Measurements from ENCODE around the gene KDM2A. TPM values are rescaled to one million over a fixed set of nuclear protein-coding genes. Genes with fewer than 3 reads are reported as not detected.

The KDM2A gene
- total RNA-seq, 3 donors from 2014 or later = 47.0 to 64.1 (median 61.9) TPM

DNA sequence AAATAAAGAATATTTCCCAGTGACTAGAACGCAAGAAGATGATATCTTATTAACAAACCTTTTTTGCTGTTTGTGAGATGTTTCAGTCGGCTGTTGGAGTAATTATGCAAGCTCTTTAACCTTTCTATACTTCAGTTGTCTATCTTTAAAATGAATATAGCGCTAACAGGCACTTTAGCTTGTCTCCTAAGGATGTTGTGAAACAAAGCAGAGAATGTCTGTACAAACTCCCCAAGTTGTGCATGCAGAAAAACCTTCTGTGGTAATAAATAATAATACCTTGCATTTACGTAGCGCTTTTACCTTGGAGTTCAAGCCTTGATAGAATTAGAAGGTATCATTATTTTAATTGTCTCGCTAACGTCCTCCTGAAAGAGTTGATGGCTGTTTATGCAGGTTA is 1.9 kb upstream of the KDM2A start:
- Histone ChIP-seq H3K36me3 (no peaks in the 10 kb centered on the region), H3K27ac (peak overlapping the region; percentile 99), H3K4me3 (peak overlapping the region; percentile 86 to 98 (median 96)), H3K27me3 (no peaks in the 10 kb centered on the region), H3K9me3 (no peaks in the 10 kb centered on the region), H3K4me1 (no peaks in the 10 kb centered on the region)
- TF ChIP-seq POLR2A (IDR thresholded peaks at IDR 0.05) (no peak), POLR2AphosphoS5 (IDR thresholded peaks at IDR 0.05) (no peak)
- TF ChIP-seq, protein P1, sequence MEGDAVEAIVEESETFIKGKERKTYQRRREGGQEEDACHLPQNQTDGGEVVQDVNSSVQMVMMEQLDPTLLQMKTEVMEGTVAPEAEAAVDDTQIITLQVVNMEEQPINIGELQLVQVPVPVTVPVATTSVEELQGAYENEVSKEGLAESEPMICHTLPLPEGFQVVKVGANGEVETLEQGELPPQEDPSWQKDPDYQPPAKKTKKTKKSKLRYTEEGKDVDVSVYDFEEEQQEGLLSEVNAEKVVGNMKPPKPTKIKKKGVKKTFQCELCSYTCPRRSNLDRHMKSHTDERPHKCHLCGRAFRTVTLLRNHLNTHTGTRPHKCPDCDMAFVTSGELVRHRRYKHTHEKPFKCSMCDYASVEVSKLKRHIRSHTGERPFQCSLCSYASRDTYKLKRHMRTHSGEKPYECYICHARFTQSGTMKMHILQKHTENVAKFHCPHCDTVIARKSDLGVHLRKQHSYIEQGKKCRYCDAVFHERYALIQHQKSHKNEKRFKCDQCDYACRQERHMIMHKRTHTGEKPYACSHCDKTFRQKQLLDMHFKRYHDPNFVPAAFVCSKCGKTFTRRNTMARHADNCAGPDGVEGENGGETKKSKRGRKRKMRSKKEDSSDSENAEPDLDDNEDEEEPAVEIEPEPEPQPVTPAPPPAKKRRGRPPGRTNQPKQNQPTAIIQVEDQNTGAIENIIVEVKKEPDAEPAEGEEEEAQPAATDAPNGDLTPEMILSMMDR (IDR thresholded peaks at IDR 0.05) = no peak
- intact Hi-C loops (cut with DNase I; ENCODE audit: low total_unique reads) = no loop called here
- DNase-seq (ENCODE audit: low spot score in 2 of 2) = no peak

GRCh38 chr11:67117672-67118180 is 1.3 kb upstream of the KDM2A start:
- Histone ChIP-seq H3K27me3 (no peaks in the 10 kb centered on the region), H3K4me1 (no peaks in the 10 kb centered on the region), H3K4me3 (peak overlapping the region; percentile 86 to 98 (median 96)), H3K36me3 (no peaks in the 10 kb centered on the region), H3K9me3 (no peaks in the 10 kb centered on the region), H3K27ac (peak overlapping the region; percentile 99)
- TF ChIP-seq POLR2A (IDR thresholded peaks at IDR 0.05) (no peak), POLR2AphosphoS5 (IDR thresholded peaks at IDR 0.05) (no peak)
- TF ChIP-seq, protein P1 (IDR thresholded peaks at IDR 0.05) = no peak
- intact Hi-C loops (cut with DNase I; ENCODE audit: low total_unique reads) = no loop called here
- peak in 1 of 2 donors; percentile 51 for DNase-seq (ENCODE audit: low spot score in 2 of 2)

DNA sequence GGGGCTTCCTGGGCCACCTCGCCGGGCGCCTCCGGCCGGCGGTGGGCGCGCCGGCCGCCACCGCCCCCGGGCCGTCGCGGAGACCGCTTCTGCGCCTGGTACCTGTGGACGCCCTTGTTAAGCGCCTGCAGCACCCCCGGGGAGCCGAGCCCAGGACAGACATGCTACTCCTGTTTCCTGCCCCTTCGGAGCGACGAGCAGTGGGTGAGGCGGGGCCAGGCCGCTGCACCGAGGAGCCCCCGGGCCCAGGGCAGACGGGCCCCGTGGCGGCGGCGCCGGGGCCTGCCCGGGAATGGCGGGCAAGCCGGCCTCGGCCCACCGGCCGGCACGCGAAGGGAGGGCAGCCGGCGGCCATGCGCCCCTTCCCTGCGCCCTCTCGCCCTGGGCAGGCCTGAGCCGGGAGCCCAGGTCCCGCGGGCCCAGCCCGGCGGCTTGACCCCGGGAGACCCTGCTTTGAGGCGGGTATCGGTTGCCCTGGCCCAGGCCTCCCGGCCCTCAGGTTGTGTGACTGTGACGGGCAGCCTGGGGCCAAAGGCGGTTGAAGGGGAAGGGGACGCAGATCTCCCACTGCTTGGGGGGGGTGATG is 789 bp upstream of the KDM2A start:
- H3K4me3 ChIP-seq = peak overlapping the region; percentile 86 to 98 (median 96)
- DNase-seq (ENCODE audit: low spot score in 2 of 2) = peak; percentile 48 to 52
- H3K4me1 ChIP-seq = no peaks in the 10 kb centered on the region
- intact Hi-C loops (cut with DNase I; ENCODE audit: low total_unique reads) = no loop called here
- TF ChIP-seq POLR2A (IDR thresholded peaks at IDR 0.05) = no peak
- TF ChIP-seq, protein P1 (IDR thresholded peaks at IDR 0.05) = peak in 1 of 3 donors; percentile 5
- H3K27ac ChIP-seq = peak overlapping the region; percentile 99
- no peaks in the 10 kb centered on the region for H3K36me3 ChIP-seq
- H3K9me3 ChIP-seq = no peaks in the 10 kb centered on the region
- H3K27me3 ChIP-seq = no peaks in the 10 kb centered on the region

- Histone ChIP-seq H3K27me3 (no peaks in the 10 kb centered on the region), H3K27ac (peak overlapping the region; percentile 99), H3K9me3 (no peaks in the 10 kb centered on the region), H3K4me1 (no peaks in the 10 kb centered on the region), H3K4me3 (peak overlapping the region; percentile 86 to 98 (median 96)), H3K36me3 (no peaks in the 10 kb centered on the region)
- intact Hi-C loops (cut with DNase I; ENCODE audit: low total_unique reads) = no loop called here
- TF ChIP-seq POLR2AphosphoS5 (IDR thresholded peaks at IDR 0.05) = no peak
- TF ChIP-seq, protein P1 (IDR thresholded peaks at IDR 0.05) = no peak
- TF ChIP-seq POLR2A (IDR thresholded peaks at IDR 0.05) = no peak
- DNase-seq (ENCODE audit: low spot score in 2 of 2) = no peak
Observed at GRCh38 chr11:67119585-67120391, 725 bp downstream of the KDM2A start.

DNA sequence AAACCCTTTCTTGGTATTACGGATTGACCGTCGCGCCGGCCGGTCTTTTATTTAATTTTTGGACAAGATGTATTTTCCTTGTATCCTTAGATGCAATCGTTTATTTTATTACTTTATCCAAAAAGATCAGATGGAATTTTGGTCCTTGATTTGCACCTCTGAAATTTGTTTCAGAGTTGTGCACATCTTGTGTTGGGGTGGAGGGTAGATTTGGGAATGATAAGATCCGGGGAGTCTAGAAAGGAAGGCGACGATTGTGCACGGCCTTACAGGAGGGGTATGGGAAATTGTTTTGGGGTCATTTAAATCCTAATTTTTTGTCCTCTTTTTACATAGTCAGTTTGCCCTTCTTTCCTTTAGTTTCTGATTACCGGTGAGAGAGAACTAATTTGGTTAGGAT is 1.4 kb downstream of the KDM2A start:
- intact Hi-C loops (cut with DNase I; ENCODE audit: low total_unique reads) = no loop called here
- DNase-seq (ENCODE audit: low spot score in 2 of 2) = no peak
- Histone ChIP-seq H3K27me3 (no peaks in the 10 kb centered on the region), H3K36me3 (no peaks in the 10 kb centered on the region), H3K27ac (peak overlapping the region; percentile 99), H3K4me1 (no peaks in the 10 kb centered on the region), H3K4me3 (peak overlapping the region; percentile 86 to 98 (median 96)), H3K9me3 (no peaks in the 10 kb centered on the region)
- TF ChIP-seq POLR2A (IDR thresholded peaks at IDR 0.05) (no peak), POLR2AphosphoS5 (IDR thresholded peaks at IDR 0.05) (peak in 1 of 3 donors; percentile 0)
- TF ChIP-seq, protein P1 (IDR thresholded peaks at IDR 0.05) = no peak
